CMK (cell line): Measurements from ENCODE around the gene MALRD1.

ENCODE experiments used
- DNase-seq: peaks from one replicate; pipeline ENCODE4 v3.0.0-alpha.2; 2010; ENCODE audit warnings: low read depth

Gene MALRD1

GRCh38 chr10:19782430-19783089 lies 734.0 kb downstream of the MALRD1 start:
- peak; percentile 79 for DNase-seq

- DNase-seq: no peak
Observed at GRCh38 chr10:19783721-19784120, 735.1 kb downstream of the MALRD1 start.
